ENCODE measurements around the gene IL4I1.

IL4I1 gene

GRCh38 chr19:49937750-49938381 lies 41.2 kb upstream of the IL4I1 start:
- H3K36me3 ChIP-seq (ENCODE audit: control insufficient read depth in 4 of 4, insufficient read depth in 4 of 4, low read length in 3 of 4): peaks cover 0 to 5% (median 0%) of the 10 kb centered on the region in 4 experiments
- POLR2A ChIA-PET: no interaction called here

GRCh38 chr19:49936549-49936948 lies 39.9 kb upstream of the IL4I1 start:
- H3K27me3 ChIP-seq (replicated peaks in 2 of 5; ENCODE audit: control insufficient read depth in 4 of 5, insufficient read depth in 5 of 5, low read length in 4 of 5): peaks cover 0 to 11% (median 3%) of the 10 kb centered on the region in 5 experiments
- WGBS (ENCODE audit: insufficient coverage): 88% methylated on average over 4 of the region's 5 CpGs
- H3K4me3 ChIP-seq (ENCODE audit: control insufficient read depth in 1 of 7, extremely low read depth in 1 of 7, insufficient read depth in 4 of 7, low read depth in 2 of 7, low read length in 6 of 7): no peak overlapping the region
- H3K27ac ChIP-seq (ENCODE audit: insufficient read depth in 1 of 2, low read depth in 1 of 2, low read length in 2 of 2, poor library complexity in 1 of 2, severe bottlenecking in 2 of 2): no peak overlapping the region
- H3K9me3 ChIP-seq (ENCODE audit: control extremely low read depth in 1 of 5, control insufficient read depth in 4 of 5, insufficient read depth in 2 of 5, low read depth in 1 of 5, low read length in 4 of 5): no peaks in the 10 kb centered on the region
- peaks cover 0 to 13% (median 0%) of the 10 kb centered on the region in 4 experiments for H3K36me3 ChIP-seq (ENCODE audit: control insufficient read depth in 4 of 4, insufficient read depth in 4 of 4, low read length in 3 of 4)
- peaks cover 0 to 11% (median 2%) of the 10 kb centered on the region in 4 experiments for H3K4me1 ChIP-seq (ENCODE audit: control extremely low read depth in 1 of 4, control insufficient read depth in 4 of 4, insufficient read depth in 4 of 4, low read length in 3 of 4)
- POLR2A ChIA-PET: interaction anchor here (0.6 kb wide), 1 partner anchor 187 kb away, joined by 3 read pairs; no protein-coding TSS in a partner anchor
- CTCF ChIA-PET: interaction anchor here (1.4 to 2.9 kb wide), 3 partner anchors 14 to 50 kb away, joined by 3 to 20 read pairs (median 7); no protein-coding TSS in a partner anchor
- no peak for DNase-seq

More at GRCh38 chr19:49937750-49938381, 41.2 kb upstream of the IL4I1 start:
- no peak overlapping the region for H3K27ac ChIP-seq (ENCODE audit: insufficient read depth in 1 of 2, low read depth in 1 of 2, low read length in 2 of 2, poor library complexity in 1 of 2, severe bottlenecking in 2 of 2)
- DNase-seq: peak; percentile 67 to 80 (median 70)
- H3K9me3 ChIP-seq (ENCODE audit: control extremely low read depth in 1 of 5, control insufficient read depth in 4 of 5, insufficient read depth in 2 of 5, low read depth in 1 of 5, low read length in 4 of 5): no peaks in the 10 kb centered on the region
- peaks cover 0 to 7% (median 2%) of the 10 kb centered on the region in 4 experiments for H3K4me1 ChIP-seq (ENCODE audit: control extremely low read depth in 1 of 4, control insufficient read depth in 4 of 4, insufficient read depth in 4 of 4, low read length in 3 of 4)
- H3K4me3 ChIP-seq (ENCODE audit: control insufficient read depth in 1 of 7, extremely low read depth in 1 of 7, insufficient read depth in 4 of 7, low read depth in 2 of 7, low read length in 6 of 7): no peak overlapping the region
- WGBS (ENCODE audit: insufficient coverage): 26% methylated on average over 29 of the region's 35 CpGs
- peaks cover 0 to 11% (median 3%) of the 10 kb centered on the region in 5 experiments for H3K27me3 ChIP-seq (replicated peaks in 2 of 5; ENCODE audit: control insufficient read depth in 4 of 5, insufficient read depth in 5 of 5, low read length in 4 of 5)
- CTCF ChIA-PET: interaction anchor here (1.1 to 2.9 kb wide), 8 partner anchors 13 to 198 kb away, joined by 3 to 20 read pairs (median 6); no protein-coding TSS in a partner anchor

GRCh38 chr19:49933643-49934042 lies 37.0 kb upstream of the IL4I1 start:
- peaks cover 0 to 19% (median 0%) of the 10 kb centered on the region in 4 experiments for H3K36me3 ChIP-seq (ENCODE audit: control insufficient read depth in 4 of 4, insufficient read depth in 4 of 4, low read length in 3 of 4)
- H3K9me3 ChIP-seq (ENCODE audit: control extremely low read depth in 1 of 5, control insufficient read depth in 4 of 5, insufficient read depth in 2 of 5, low read depth in 1 of 5, low read length in 4 of 5): no peaks in the 10 kb centered on the region
- 92% methylated on average over 8 of the region's 8 CpGs for WGBS (ENCODE audit: insufficient coverage)
- no peak for DNase-seq
- H3K27ac ChIP-seq (ENCODE audit: insufficient read depth in 1 of 2, low read depth in 1 of 2, low read length in 2 of 2, poor library complexity in 1 of 2, severe bottlenecking in 2 of 2): no peak overlapping the region
- no peak overlapping the region for H3K4me3 ChIP-seq (ENCODE audit: control insufficient read depth in 1 of 7, extremely low read depth in 1 of 7, insufficient read depth in 4 of 7, low read depth in 2 of 7, low read length in 6 of 7)
- CTCF ChIA-PET: interaction anchor here (1.4 kb wide), 1 partner anchor 50 kb away, joined by 4 read pairs; no protein-coding TSS in a partner anchor
- POLR2A ChIA-PET: interaction anchor here (0.5 kb wide), 1 partner anchor 32 kb away, joined by 3 read pairs; no protein-coding TSS in a partner anchor
- H3K4me1 ChIP-seq (ENCODE audit: control extremely low read depth in 1 of 4, control insufficient read depth in 4 of 4, insufficient read depth in 4 of 4, low read length in 3 of 4): peaks cover 0 to 25% (median 13%) of the 10 kb centered on the region in 4 experiments
- H3K27me3 ChIP-seq (replicated peaks in 2 of 5; ENCODE audit: control insufficient read depth in 4 of 5, insufficient read depth in 5 of 5, low read length in 4 of 5): peaks cover 0 to 11% (median 3%) of the 10 kb centered on the region in 5 experiments

- ChIA-PET CTCF (interaction anchor here (1.4 kb wide), 1 partner anchor 51 kb away, joined by 4 read pairs; no protein-coding TSS in a partner anchor), POLR2A (no interaction called here)
- DNase-seq: peak in 2 of 3 donors; percentile 69 to 83
- H3K27ac ChIP-seq (ENCODE audit: insufficient read depth in 1 of 2, low read depth in 1 of 2, low read length in 2 of 2, poor library complexity in 1 of 2, severe bottlenecking in 2 of 2): no peak overlapping the region
- H3K4me1 ChIP-seq (ENCODE audit: control extremely low read depth in 1 of 4, control insufficient read depth in 4 of 4, insufficient read depth in 4 of 4, low read length in 3 of 4): peaks cover 0 to 32% (median 19%) of the 10 kb centered on the region in 4 experiments
- peaks cover 0 to 21% (median 0%) of the 10 kb centered on the region in 4 experiments for H3K36me3 ChIP-seq (ENCODE audit: control insufficient read depth in 4 of 4, insufficient read depth in 4 of 4, low read length in 3 of 4)
- H3K4me3 ChIP-seq (ENCODE audit: control insufficient read depth in 1 of 7, extremely low read depth in 1 of 7, insufficient read depth in 4 of 7, low read depth in 2 of 7, low read length in 6 of 7): no peak overlapping the region
- H3K9me3 ChIP-seq (ENCODE audit: control extremely low read depth in 1 of 5, control insufficient read depth in 4 of 5, insufficient read depth in 2 of 5, low read depth in 1 of 5, low read length in 4 of 5): no peaks in the 10 kb centered on the region
- peaks cover 0 to 11% (median 3%) of the 10 kb centered on the region in 5 experiments for H3K27me3 ChIP-seq (replicated peaks in 2 of 5; ENCODE audit: control insufficient read depth in 4 of 5, insufficient read depth in 5 of 5, low read length in 4 of 5)
- WGBS (ENCODE audit: insufficient coverage): 57% methylated on average over 16 of the region's 25 CpGs
Observed at GRCh38 chr19:49932731-49933131, 36.0 kb upstream of the IL4I1 start.

- ChIA-PET POLR2A (no interaction called here), CTCF (no interaction called here)
- no peaks in the 10 kb centered on the region for H3K9me3 ChIP-seq (ENCODE audit: control extremely low read depth in 1 of 5, control insufficient read depth in 4 of 5, insufficient read depth in 2 of 5, low read depth in 1 of 5, low read length in 4 of 5)
- no peak overlapping the region for H3K27ac ChIP-seq (ENCODE audit: insufficient read depth in 1 of 2, low read depth in 1 of 2, low read length in 2 of 2, poor library complexity in 1 of 2, severe bottlenecking in 2 of 2)
- 80% methylated on average over 1 of the region's 5 CpGs for WGBS (ENCODE audit: insufficient coverage)
- H3K36me3 ChIP-seq (ENCODE audit: control insufficient read depth in 4 of 4, insufficient read depth in 4 of 4, low read length in 3 of 4): peaks cover 0 to 27% (median 4%) of the 10 kb centered on the region in 4 experiments
- H3K4me1 ChIP-seq (ENCODE audit: control extremely low read depth in 1 of 4, control insufficient read depth in 4 of 4, insufficient read depth in 4 of 4, low read length in 3 of 4): peaks cover 3 to 37% (median 25%) of the 10 kb centered on the region in 4 experiments
- peaks cover 0 to 8% (median under 1%) of the 10 kb centered on the region in 5 experiments for H3K27me3 ChIP-seq (replicated peaks in 2 of 5; ENCODE audit: control insufficient read depth in 4 of 5, insufficient read depth in 5 of 5, low read length in 4 of 5)
- DNase-seq: no peak
- no peak overlapping the region for H3K4me3 ChIP-seq (ENCODE audit: control insufficient read depth in 1 of 7, extremely low read depth in 1 of 7, insufficient read depth in 4 of 7, low read depth in 2 of 7, low read length in 6 of 7)
Observed at GRCh38 chr19:49932041-49932451, 35.4 kb upstream of the IL4I1 start.

GRCh38 chr19:49931293-49932040 lies 34.8 kb upstream of the IL4I1 start:
- 96% methylated on average over 6 of the region's 7 CpGs for WGBS (ENCODE audit: insufficient coverage)
- Histone ChIP-seq H3K9me3 (ENCODE audit: control extremely low read depth in 1 of 5, control insufficient read depth in 4 of 5, insufficient read depth in 2 of 5, low read depth in 1 of 5, low read length in 4 of 5) (no peaks in the 10 kb centered on the region), H3K36me3 (ENCODE audit: control insufficient read depth in 4 of 4, insufficient read depth in 4 of 4, low read length in 3 of 4) (peaks cover 0 to 31% (median 5%) of the 10 kb centered on the region in 4 experiments), H3K4me1 (ENCODE audit: control extremely low read depth in 1 of 4, control insufficient read depth in 4 of 4, insufficient read depth in 4 of 4, low read length in 3 of 4) (peaks cover 3 to 37% (median 27%) of the 10 kb centered on the region in 4 experiments), H3K4me3 (ENCODE audit: control insufficient read depth in 1 of 7, extremely low read depth in 1 of 7, insufficient read depth in 4 of 7, low read depth in 2 of 7, low read length in 6 of 7) (no peak overlapping the region), H3K27me3 (replicated peaks in 2 of 5; ENCODE audit: control insufficient read depth in 4 of 5, insufficient read depth in 5 of 5, low read length in 4 of 5) (peaks cover 0 to 4% (median 0%) of the 10 kb centered on the region in 5 experiments), H3K27ac (ENCODE audit: insufficient read depth in 1 of 2, low read depth in 1 of 2, low read length in 2 of 2, poor library complexity in 1 of 2, severe bottlenecking in 2 of 2) (no peak overlapping the region)
- POLR2A ChIA-PET: interaction anchor here (0.6 kb wide), 1 partner anchor 636 kb away, joined by 4 read pairs; no protein-coding TSS in a partner anchor
- CTCF ChIA-PET: interaction anchor here (0.6 kb wide), 1 partner anchor 50 kb away, joined by 3 read pairs; no protein-coding TSS in a partner anchor
- DNase-seq: no peak

Data from common myeloid progenitor, CD34-positive (primary cell).